Adrenal gland (tissue), 5 donors: ENCODE results near the gene ZP3.

Experiments
- POLR2A ChIP-seq, 2 donors: fragments of 450-650 bp; IDR thresholded peaks; one replicate each; pipeline ENCODE4 v1.6.1; 2017; ENCODE audit warnings: antibody characterized with exemption in 2 of 2, mild to moderate bottlenecking in 2 of 2, moderate library complexity in 1 of 2
- TF ChIP-seq, protein P1 (sequence below), 6 experiments: fragments of 450-650 bp in 4 of 6; fragments of 200-600 bp in 2 of 6; sonication (generic) in 1 of 6; IDR thresholded peaks; 1 replicate in 5 of 6; 2 replicates in 1 of 6; pipeline versions ENCODE4 v1.5.1 to v1.8.0; 2016 to 2021; ENCODE audit warnings: antibody characterized with exemption in 6 of 6, mild to moderate bottlenecking in 2 of 6, moderate library complexity in 1 of 6
- donor health status: DM: no; HTN: no; CAD: no.

DNA sequence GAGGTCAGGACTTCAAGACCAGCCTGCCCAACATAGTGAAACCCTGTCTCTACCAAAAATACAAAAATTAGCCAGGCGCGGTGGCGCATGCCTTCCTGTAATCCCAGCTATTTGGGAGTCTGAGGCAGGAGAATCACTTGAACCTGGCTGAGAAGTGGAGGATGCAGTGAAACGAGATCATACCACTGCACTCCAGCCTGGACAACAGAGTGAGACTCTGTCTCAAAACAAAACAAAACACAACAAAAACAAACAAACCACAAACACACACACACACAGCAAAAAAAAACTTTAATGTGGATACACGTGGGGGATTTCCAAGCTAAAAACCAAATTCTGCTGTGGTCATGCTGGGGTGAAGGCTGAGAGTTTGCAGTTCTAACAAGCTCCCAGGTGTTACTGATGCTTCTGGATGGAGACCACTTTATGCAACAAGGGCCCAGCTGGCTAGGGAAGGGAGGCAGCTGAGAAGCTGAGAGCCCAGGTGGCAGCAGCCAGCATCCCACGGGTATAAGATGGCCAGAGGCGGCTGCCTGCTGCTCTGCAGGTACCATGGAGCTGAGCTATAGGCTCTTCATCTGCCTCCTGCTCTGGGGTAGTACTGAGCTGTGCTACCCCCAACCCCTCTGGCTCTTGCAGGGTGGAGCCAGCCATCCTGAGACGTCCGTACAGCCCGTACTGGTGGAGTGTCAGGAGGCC is at the start of gene ZP3:
- TF ChIP-seq, protein P1, sequence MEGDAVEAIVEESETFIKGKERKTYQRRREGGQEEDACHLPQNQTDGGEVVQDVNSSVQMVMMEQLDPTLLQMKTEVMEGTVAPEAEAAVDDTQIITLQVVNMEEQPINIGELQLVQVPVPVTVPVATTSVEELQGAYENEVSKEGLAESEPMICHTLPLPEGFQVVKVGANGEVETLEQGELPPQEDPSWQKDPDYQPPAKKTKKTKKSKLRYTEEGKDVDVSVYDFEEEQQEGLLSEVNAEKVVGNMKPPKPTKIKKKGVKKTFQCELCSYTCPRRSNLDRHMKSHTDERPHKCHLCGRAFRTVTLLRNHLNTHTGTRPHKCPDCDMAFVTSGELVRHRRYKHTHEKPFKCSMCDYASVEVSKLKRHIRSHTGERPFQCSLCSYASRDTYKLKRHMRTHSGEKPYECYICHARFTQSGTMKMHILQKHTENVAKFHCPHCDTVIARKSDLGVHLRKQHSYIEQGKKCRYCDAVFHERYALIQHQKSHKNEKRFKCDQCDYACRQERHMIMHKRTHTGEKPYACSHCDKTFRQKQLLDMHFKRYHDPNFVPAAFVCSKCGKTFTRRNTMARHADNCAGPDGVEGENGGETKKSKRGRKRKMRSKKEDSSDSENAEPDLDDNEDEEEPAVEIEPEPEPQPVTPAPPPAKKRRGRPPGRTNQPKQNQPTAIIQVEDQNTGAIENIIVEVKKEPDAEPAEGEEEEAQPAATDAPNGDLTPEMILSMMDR (IDR thresholded peaks at IDR 0.05) = no peak
- TF ChIP-seq POLR2A (IDR thresholded peaks at IDR 0.05) = no peak
